Measurements from ENCODE around the gene DDX41.

Gene DDX41

DNA sequence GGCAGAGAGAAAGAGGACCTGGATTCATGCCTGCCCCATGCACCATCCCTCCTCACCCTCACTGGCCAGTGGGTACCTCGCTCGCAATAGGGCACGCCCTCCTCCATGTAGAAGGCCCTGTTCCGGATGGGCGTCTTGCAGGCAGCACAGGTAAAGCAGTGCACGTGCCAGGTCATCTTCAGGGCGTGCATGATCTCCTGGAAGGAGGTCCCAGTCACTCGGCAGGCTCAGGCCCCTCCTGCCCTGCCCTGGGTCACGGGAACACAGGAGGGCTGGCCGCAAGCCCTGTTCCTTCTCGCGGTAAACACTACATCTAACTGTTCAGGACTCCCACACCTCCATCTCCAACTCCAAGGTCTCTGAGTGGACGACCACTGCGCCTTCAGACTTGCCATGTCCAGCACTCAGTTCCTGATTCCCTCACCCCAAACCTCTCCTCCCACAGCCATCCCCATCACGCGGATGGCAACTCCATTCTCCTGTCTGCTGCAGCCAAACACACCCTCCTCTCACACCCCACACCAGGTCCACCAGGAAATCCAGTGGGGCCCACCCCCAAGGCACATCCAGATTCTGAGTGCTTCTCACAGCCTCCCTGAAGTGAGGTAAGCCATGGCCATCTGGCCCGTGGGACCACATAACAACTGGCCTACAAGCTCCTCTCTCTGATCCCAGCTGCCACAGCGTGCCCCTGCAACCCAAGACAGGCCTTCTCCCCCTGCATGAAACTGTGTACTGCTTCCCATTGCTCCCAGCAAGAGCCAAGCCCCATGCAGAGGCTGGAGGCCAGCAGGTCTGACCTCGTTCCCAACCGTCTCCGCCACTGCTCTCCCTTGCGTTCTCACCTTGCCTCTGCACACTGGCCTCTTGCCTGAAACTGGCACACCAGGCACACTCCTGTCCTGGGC, 32.5 kb downstream of the DDX41 start:
- DNase-seq (ENCODE audit: low read depth), result no peak

DNA sequence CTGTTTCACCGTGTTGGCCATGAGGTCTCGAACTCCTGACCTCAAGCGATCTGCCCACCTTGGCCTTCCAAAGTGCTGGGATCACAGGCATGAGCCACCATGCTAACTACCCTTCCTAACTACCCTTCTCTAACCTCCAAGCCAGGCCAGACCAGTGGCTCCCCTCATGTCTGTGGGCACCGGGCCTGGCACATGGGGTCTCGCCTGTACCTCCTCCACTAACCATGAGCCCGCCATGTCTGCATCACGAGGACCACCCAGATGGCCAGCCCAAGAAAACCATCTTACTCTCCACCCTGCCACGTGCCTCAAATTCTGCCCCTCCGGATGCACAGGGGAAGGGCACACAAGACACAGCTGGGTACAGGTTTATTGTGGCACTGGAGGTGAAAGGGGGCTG, 33.7 kb downstream of the DDX41 start:
- DNase-seq (ENCODE audit: low read depth), result no peak

DNA sequence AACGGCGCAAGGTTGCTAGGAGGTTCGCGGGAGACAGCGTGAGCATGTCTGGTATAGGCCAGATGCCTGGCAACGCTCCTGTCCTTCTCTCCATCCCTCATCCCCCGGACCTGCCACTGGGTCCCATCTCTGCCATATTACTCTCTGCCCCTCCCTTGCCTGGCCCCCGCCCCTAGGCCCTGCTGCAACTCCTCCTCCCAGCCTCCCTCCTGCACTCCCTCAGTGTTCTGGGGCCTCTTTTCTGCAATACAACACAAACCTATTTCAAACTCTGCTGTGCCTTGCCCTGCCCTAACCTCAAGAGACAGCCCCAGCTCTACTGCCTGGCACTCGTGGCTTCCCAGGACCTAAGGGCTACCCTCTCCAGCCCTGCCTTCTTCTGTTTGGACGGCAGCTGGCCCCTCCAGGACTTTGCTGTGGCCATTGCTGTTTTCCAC, 34.4 kb downstream of the DDX41 start:
- no peak for DNase-seq (ENCODE audit: low read depth)

DNA sequence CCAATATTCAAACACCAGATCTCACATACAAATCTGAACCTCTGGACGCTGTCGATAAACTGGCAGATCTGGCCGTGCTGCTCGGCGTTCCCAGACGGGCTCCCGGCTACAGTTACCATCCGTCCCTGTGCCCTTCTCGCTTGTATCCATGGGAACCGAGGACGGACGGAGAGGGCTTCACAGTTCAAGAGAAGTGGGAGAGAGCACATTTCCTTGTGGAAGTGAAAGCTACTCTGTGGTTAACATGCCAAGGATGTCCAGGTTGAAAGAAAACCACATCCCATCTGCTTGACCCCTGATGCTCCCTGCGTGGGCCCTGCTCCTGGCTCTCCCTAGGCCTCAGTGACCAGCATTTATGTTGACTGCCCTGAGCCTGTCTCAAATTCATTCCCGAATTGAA, 37.0 kb downstream of the DDX41 start:
- no peak for DNase-seq (ENCODE audit: low read depth)

DNA sequence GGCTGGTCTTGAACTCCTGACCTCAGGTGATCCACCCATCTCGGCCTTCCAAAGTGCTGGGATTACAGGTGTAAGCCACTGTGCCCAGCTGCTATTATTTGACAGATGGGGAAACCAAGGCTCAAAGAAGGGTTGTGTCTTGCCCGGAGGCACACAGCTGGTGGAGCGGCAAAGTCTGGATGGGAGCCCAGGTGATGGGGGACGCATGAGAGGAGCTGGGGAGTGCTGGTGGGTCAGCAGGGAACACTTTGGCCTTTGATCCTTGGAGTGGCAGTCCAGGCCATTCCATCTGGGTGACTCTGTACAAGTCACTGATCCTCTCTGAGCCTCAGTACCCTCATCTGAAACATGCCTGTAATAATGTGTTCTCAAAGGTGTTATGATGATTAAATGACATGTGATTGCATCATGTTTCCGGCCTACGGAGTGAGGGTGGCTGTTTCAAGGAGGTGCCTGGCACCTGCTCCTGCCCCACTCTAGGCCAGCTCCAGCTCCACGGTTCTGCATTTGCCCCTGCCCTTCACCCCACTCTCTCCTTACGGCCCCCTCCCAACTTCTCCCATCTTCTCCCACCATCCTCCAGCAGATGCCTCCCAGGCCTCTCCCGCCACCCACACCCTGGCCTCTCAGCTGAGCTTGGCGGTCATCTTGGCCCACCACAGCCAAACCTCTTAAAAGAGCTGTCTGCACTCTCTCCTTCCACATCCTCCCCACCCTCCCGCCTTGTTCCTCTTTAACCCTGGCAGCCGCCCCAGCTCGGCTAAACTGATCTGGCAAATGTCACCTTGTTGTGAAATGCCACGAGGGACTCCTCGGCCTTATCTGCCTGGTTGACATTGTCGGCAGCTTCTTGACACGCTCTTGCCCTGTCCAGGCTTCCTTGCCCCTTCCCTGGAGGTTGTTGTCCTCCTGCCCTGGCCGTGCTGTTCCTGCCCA, 37.8 kb downstream of the DDX41 start:
- no peak for DNase-seq (ENCODE audit: low read depth)

DNA sequence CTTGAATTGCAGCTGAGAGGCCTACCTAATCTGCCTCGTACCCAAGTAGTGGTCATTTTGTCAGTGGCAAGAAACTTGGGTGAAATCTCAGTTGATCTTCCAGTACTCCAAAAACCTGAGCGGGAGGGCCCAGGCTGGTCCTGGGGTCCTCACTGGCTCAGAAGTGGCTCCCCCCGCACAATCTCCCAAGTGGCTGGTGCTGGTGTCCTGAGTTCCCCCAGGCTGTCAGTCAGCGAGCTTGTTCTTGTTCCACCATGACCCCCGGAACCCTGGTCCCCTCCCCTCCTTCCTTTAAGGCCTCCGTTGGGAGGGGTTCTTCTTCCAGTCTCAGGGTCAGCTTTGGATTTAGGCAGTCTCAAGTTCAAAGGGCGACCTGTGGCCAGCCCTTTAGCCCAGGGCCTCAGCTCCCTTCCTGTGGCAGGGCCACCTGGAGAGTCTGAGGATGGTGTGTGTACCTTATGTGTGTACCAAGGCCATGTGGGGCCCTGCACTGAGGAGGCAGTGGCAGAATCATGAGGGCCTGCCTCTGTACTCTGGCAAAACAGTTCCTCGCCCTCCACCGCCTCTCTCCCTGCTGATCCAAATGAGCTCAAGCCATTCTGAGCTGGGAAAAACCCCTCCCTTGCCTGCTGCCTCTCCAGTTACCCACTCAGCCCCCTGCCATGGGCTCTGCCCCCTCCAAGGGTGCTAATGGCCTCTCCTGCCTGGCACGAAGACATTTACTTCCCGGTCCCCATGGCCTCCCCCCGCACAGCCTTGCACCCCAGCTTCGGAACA, 38.9 kb downstream of the DDX41 start:
- no peak for DNase-seq (ENCODE audit: low read depth)

DNA sequence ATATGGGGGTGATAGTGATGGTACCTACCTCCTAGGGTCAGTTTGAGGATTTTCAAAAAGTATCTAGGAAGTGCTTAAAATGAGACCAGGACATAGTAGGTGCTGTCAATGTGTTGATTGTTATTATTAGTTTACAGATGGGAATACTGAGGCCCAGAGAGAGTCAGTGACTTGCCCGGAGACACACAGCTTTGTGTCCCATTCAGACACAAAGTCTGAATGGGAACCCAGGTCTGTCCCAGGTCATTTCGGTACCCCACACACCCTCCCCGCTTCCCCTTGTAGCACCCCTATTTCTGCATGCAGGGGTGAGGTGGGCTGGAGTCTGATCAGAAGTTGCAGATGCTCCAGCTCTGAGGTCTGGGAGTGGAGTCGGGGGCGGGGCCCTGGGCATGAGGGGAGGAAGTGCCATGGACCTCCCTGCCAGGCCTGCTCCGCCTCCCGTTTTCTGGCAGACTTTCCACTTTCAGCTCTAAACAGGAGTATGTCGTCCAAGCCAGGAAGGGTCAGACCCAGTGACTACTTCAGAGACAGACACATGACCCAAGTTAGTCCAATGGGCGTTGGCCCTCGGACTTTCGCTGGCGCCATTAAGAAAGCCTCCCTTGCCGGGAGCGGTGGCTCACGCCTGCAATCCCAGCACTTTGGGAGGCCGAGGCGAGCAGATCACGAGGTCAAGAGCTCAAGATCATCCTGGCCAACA, 40.1 kb downstream of the DDX41 start:
- DNase-seq (ENCODE audit: low read depth), result no peak

DNA sequence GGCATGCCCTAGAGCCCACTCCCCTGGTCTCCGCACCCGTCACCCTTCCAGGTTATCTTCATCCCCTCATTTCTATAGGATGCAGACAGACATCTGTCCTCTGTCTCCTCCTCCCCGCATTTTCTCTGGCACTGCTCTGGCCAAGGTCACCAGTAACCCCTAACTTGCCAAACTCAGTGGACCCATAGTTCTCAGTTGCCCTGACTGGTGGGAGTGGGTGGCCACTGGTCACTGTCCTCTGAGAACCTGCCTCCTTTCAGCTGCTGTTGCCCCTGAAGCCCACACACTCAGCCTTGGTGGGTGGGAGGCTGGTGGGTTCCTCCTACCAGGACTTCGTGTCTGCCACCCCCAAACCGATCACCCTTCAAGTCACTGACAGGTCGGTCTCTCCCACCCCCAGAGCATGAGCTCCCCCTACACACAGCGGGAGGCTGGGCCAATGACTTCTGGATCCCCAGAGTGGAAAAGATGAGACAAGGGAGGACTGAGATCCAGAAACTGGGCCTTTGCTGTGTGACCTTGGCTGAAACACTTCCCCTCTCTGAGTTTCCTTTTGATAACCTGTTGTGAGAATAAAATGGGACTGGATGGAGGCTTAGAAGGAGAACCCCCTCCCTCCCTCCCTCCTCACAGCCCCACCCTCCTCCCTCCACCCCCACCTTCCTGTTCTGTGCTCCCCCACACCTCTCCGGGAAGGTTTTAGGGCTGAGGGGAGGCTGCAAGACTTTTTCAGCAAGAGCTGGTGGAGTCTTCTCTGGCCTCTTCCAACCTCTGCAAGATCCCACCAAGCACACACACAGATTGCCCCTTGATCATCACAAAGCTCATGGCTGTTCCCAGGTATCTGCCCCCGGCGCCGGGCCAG, 41.0 kb downstream of the DDX41 start:
- no peak for DNase-seq (ENCODE audit: low read depth)

DNA sequence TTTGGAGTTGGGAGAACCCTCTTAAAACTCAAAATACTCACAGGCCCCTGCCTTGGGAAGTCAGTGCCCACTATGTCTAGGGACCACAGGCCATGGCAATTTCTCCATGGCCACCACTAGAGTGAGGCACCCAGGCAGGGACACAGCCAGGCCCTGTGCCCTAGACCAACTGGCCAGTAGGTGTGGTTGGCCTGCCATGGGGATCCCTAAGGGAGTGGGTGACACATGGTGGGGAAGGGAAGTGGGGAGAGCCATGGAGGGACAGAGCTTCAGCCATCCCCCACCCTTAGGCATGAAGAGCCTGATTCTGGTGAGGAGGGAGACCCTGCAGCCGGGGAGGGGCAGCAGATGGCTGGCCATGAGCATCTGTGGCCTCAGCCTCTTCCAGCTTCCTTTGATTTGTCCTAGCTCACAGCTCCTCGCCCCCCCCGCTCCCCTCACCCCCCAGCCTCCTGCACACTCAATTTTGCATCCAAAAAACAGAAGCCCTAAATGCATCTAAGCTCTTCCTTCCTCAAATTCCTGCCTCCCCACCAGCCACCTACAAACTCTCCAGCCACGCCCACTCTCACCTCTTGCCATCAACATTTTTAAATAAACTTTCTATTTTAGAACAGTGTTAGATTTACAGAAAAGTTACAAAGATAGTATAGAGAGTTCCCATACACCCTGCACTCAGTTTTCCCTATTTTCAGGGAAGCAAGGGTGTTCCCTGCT, 41.8 kb downstream of the DDX41 start:
- no peak for DNase-seq (ENCODE audit: low read depth)

DNA sequence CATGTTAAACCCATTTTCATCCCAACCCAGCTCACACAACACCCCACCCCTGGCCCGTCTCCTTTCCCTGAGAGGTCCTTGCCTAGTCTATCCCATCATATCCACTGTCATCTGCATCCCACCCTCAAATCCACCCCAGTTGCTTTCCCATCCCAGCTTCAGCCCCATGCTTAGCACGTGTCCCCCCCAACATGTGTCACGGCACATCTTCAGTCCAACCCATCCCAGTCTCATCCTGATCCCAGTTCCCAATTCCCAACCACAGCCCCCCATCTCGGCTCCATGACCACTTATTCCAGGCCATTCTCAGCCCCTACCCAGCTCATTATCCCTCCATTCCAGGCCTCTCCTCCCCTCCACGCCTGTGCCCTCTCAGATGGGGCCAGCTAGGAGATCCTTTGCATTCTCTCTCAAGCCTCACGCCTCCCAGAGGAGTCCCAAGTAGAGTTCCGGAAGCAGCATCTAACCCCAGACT, 42.7 kb downstream of the DDX41 start:
- DNase-seq (ENCODE audit: low read depth), result no peak

DNA sequence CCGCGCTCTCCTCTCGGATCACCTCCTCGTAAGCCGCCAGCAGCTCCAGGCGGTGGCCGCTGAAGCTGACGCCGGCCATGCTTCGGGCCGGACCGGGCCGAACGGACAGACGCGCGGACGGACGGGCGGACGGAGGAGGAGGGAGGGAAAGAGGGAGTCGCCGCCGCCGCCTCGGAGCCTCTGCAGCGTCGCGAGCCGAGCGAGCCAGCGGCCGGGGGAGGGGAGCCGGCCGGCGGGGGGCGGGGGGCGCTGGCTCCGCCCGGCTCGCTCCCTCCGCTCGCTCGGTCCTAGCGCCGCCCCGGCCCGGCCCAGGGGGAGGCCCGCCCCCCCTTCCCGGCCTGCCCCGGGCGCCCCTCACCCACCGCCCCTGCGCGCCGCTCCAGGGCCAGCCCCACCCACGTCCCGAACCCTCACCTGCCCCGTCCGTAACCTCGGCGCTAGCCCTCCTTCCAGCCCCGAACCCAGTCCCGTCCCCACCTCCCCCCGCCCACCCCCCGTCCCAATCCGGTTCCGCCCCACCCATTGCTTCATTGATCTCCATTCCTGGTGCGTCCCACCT, 43.2 kb downstream of the DDX41 start, which contains the start of gene DBN1:
Gene DBN1 (minus strand): TSS at position 192 of the 559 bp plus-strand sequence. CDS start 113 bp downstream, at position 79.
- no peak for DNase-seq (ENCODE audit: low read depth)

DNA sequence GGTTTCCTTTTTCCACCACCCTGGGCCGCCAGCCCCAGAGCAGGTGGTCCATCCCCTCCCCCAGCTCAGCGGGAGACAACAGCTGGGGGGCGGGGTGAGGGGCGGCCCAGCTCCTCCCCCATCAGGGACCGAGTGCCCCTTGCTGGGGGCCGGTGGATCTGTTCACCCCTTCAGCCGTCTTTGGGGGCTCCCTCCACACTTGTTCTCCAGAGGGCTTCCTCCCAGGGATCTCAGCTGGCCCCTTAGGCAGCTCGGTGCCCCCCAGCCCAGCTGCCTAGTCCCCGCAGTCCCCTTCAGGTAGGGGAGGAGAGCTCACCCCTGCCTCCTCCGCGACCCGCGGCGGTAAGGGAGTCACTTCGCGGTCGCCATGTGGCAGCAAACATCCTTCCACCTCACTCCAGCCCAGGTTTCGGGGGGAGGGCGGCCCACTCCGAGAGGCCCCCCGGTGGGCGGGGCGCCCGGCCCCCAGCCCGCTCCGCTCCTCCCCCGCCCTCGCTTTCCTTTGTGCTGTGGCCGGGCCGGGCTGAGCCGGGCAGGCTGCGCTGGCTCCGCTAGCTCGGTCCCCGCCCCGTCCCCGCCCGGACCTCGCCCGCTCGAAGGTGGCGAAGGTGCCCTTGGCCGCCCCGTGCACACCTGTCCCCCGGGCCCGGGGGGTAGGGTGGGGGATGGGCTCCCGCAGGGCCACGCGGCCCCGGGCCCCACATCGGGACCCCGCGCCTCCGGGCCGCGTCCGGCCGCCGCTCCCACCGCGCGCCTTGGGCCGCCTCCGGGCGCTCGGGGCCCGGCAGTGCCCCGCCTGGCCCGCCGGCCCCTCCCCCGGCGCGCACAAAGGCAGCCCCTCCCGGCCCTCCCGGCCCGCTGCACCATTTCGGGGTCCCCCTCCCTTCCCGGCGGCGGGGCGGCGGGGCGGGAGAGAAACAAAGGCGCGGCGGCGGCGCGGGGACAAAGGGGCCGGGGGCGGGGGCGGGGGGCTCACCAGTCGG, 44.0 kb downstream of the DDX41 start:
- no peak for DNase-seq (ENCODE audit: low read depth)

DNA sequence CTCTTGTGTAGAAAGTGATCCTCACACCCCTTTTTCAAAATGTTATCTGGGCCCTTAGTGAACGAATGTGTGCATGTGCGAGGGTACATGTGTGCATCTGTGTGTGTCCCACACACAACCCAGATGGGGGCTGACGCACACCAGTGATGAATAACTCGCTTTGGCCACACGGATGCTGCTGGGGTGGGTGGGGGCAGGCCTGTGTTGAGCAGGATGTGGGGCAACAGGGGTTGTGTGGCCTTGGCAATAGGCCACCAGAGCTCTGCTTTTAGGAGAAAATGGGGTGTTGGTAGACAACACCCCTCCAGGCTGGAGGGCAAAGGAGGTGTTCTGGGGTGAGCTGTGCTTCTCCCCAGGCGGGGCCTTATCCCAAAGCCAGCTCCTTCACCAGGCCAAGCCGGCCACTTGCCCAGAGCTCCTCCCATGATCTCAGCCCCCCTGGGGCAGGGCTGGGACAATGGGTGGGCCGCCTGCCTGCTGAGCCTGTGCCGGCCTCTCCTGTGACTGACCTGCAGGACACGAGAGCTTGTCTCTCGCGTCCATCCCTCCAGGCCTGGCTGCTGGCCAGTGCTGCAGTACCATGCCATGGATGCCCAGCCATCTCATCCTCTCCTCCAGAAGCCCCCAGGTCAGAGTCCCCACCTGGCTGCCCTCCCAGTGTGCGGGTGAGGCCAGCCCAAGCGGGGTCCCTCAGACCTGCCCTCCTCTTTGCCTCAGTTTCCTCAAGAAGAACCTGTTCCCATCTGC, 45.0 kb downstream of the DDX41 start:
- DNase-seq (ENCODE audit: low read depth), result no peak

DNA sequence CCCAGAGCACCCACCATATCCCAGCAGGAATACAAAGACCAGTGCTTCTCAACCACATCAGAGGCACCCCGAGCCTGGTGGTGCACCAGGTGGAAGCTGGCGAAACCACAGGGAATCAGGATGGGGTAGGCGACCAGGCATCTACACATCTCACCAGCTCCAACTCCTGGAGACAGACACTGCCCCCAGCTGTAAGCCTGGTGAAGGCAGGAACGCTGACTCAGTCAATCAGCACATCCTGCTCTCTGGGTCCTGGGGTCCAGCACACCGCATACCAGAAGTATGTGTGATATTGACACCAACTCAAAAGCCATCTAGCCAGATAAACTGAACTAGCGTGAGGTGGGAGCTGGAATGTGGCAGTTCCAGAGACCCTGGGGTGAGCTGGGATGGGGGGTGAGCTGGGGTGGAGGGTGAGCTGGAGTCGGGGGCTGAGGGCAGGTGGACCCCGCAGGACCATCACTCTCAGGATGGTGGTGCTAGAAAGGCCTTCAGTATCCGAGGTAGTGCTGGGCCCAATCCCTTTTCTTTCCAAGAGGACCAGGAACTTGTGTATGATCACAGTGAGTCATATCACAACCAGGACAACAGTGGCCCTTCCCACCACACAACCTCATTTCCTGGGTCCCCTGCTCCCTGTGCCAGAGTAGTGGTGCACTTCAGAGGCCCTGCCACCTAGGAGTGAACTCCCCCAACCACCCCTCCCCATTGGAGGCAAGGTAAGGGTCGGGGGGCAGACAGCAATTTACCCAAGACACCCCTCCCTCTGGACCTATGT, 45.8 kb downstream of the DDX41 start:
- no peak for DNase-seq (ENCODE audit: low read depth)

DNA sequence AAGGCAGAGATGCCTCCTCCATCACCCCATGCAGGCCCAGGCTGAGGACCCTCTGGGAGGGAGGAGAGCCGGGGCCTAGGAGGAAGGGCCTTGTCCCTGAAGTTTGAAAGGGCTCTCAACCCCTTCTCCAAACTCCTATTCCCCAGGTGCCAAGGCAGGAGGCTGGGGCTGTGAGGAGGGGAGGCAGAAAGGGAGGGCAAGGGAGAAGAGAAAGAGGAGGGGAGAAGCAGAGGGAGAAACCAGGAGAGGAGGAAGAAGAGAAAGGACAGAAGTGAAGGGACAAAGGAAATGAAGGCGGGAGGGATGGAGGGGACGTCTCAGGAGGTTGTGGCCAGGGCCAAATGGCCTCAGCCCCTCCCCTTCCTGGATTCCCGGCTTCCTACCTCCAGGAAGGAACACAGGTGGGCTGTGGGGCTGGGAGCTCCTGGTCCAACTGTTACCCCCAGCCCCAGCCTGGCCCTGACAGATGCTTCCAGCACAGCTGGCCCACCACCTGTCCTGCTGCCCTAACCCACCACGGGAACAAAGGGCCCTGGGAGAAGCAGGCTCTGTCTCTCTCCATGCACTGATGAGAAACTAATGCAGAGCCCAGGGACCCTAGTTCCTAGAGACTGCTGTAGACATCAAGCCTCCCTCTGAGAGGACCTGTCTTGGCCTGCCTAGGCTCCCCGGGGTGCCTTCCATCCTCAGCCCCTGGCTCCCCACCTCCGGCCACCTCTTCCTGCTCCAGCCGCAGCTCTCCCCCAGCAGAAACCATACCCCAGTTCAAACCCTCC, 46.8 kb downstream of the DDX41 start:
- no peak for DNase-seq (ENCODE audit: low read depth)
